ENCODE results near the gene C1QTNF9. TPM values are rescaled to one million over a fixed set of nuclear protein-coding genes. Genes with fewer than 3 reads are reported as not detected.
A peak's percentile ranks its signal among the peaks of the same experiment; 100 is the strongest.
"Not testable (repeated sequence)": the region's sequence is repeated elsewhere in the genome, so short reads cannot be mapped to it uniquely, and the experiment has no call there.

C1QTNF9 gene
- total and polyA plus RNA-seq, 4 experiments from 2014 or later = not detected

DNA sequence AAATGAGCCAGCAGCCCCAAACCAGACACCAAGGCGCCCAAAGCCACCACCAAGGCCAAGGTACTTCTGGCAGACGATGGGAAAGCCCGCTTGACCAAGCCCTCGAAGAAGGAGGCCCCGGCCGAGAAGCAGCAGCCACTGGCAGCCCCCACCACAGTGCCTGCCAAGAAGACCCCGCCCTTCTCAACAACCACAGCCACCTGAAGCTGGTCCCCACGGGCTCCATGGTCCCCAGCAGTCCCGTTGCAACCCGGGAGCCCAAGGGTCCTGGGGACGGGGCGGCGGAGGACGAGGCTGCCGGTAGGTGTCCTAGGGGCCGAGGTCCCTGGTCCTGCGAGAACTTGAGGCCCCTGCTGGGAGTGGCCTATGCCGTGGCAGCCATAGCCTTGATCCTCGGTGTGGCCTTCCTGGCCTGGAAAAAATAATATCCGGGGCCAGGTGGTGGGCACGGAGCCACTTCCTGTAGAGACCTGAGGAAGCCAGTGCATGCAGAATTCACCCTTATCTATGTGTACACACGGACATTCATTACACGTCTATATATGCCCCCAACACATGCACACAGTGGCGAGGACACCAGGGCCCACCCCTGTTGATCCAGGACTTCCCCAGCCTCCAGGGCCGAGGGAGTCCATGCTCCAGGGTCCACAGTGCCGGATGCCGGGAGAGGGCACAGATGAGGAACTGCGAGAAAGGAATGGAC, 13.8 kb downstream of the C1QTNF9 start:
- H3K4me1 ChIP-seq (ENCODE audit: insufficient read depth, low read length) = no peaks in the 10 kb centered on the region
- Mint-ChIP-seq H3K36me3 (no peaks in the 10 kb centered on the region), H3K4me3 (peak overlapping the region in 1 of 8 donors; percentile 52), H3K9me3 (no peaks in the 10 kb centered on the region), H3K27ac (no peak overlapping the region), H3K4me1 (no peaks in the 10 kb centered on the region), H3K27me3 (peaks cover 18% of the 10 kb centered on the region in 2 donors)
- no peak overlapping the region for H3K4me3 ChIP-seq (ENCODE audit: low read length in 2 of 2)
- ChIA-PET POLR2A (ENCODE audit: partially characterized antibody) (no interaction called here), CTCF (ENCODE audit: partially characterized antibody) (no interaction called here)
- no peak overlapping the region for H3K27ac ChIP-seq (ENCODE audit: low read depth, low read length)
- intact Hi-C loops (cut with micrococcal nuclease) = no loop called here
- no peaks in the 10 kb centered on the region for H3K27me3 ChIP-seq (ENCODE audit: insufficient read depth, low read length)
- H3K36me3 ChIP-seq (ENCODE audit: insufficient read depth, low read length) = no peaks in the 10 kb centered on the region
- DNase-seq = no peak
- no peaks in the 10 kb centered on the region for H3K9me3 ChIP-seq (ENCODE audit: control insufficient read depth in 1 of 2, low read length in 2 of 2)

GRCh38 chr13:24323739-24324075, 14.3 kb downstream of the C1QTNF9 start:
- Mint-ChIP-seq H3K4me1 (peaks cover 0 to 3% (median 0%) of the 10 kb centered on the region in 4 donors), H3K9me3 (peaks cover 0 to 2% (median 0%) of the 10 kb centered on the region in 8 donors), H3K36me3 (no peaks in the 10 kb centered on the region), H3K27ac (no peak overlapping the region), H3K4me3 (no peak overlapping the region), H3K27me3 (peaks cover 20 to 21% of the 10 kb centered on the region in 2 donors)
- Histone ChIP-seq H3K4me1 (ENCODE audit: insufficient read depth, low read length) (no peaks in the 10 kb centered on the region), H3K36me3 (ENCODE audit: insufficient read depth, low read length) (no peaks in the 10 kb centered on the region), H3K27ac (ENCODE audit: low read depth, low read length) (no peak overlapping the region), H3K9me3 (ENCODE audit: control insufficient read depth in 1 of 2, low read length in 2 of 2) (no peaks in the 10 kb centered on the region), H3K27me3 (ENCODE audit: insufficient read depth, low read length) (no peaks in the 10 kb centered on the region), H3K4me3 (ENCODE audit: low read length in 2 of 2) (no peak overlapping the region)
- DNase-seq = no peak
- intact Hi-C loops (cut with micrococcal nuclease) = no loop called here
- ChIA-PET POLR2A (ENCODE audit: partially characterized antibody) (no interaction called here), CTCF (ENCODE audit: partially characterized antibody) (no interaction called here)

GRCh38 chr13:24327598-24327997, 18.2 kb downstream of the C1QTNF9 start:
- H3K9me3 ChIP-seq (ENCODE audit: control insufficient read depth in 1 of 2, low read length in 2 of 2); H3K9me3 Mint-ChIP-seq; H3K27ac Mint-ChIP-seq; H3K27ac ChIP-seq (ENCODE audit: low read depth, low read length); H3K27me3 ChIP-seq (ENCODE audit: insufficient read depth, low read length); intact Hi-C loops (cut with micrococcal nuclease); H3K4me1 Mint-ChIP-seq; H3K4me1 ChIP-seq (ENCODE audit: insufficient read depth, low read length); DNase-seq; H3K36me3 ChIP-seq (ENCODE audit: insufficient read depth, low read length); H3K4me3 ChIP-seq (ENCODE audit: low read length in 2 of 2); H3K36me3 Mint-ChIP-seq; POLR2A ChIA-PET (ENCODE audit: partially characterized antibody); CTCF ChIA-PET (ENCODE audit: partially characterized antibody): not testable (repeated sequence)
- peaks cover 20 to 25% of the 10 kb centered on the region in 2 donors for H3K27me3 Mint-ChIP-seq
- peak overlapping the region in 2 of 8 donors; percentile 20 to 36 for H3K4me3 Mint-ChIP-seq

DNA sequence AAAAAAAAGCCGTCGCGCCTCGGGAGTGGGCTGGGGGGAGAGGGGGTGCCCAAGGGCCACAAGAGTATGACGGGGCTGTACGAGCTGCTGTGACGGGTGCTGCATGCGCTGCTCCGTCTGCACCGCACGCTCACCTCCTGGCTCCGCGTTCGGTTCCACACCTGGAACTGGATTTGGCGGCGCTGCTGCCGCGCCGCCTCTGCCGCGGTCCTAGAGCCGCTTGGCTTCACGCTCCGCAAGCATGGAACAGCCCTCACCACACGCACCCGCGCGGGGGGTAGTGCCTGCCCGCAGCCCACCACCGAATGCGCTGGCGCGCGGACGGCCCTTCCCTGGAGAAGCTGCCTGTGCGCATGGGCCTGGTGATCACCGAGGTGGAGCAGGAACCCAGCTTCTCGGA, 18.8 kb downstream of the C1QTNF9 start:
- no peak overlapping the region for H3K4me3 ChIP-seq (ENCODE audit: low read length in 2 of 2)
- intact Hi-C loops (cut with micrococcal nuclease) = no loop called here

GRCh38 chr13:24338721-24339120, 29.3 kb downstream of the C1QTNF9 start:
- Histone ChIP-seq H3K36me3 (ENCODE audit: insufficient read depth, low read length) (no peaks in the 10 kb centered on the region), H3K27ac (ENCODE audit: low read depth, low read length) (no peak overlapping the region), H3K4me3 (ENCODE audit: low read length in 2 of 2) (no peak overlapping the region), H3K9me3 (ENCODE audit: control insufficient read depth in 1 of 2, low read length in 2 of 2) (no peaks in the 10 kb centered on the region), H3K27me3 (ENCODE audit: insufficient read depth, low read length) (no peaks in the 10 kb centered on the region), H3K4me1 (ENCODE audit: insufficient read depth, low read length) (no peaks in the 10 kb centered on the region)
- CTCF ChIA-PET (ENCODE audit: partially characterized antibody) = no interaction called here
- Mint-ChIP-seq H3K9me3 (peaks cover 0 to 3% (median 0%) of the 10 kb centered on the region in 8 donors), H3K4me3 (no peak overlapping the region), H3K27ac (no peak overlapping the region), H3K36me3 (peaks cover 0 to 4% of the 10 kb centered on the region in 2 donors), H3K27me3 (peaks cover 3 to 4% of the 10 kb centered on the region in 2 donors), H3K4me1 (no peaks in the 10 kb centered on the region)
- intact Hi-C loops (cut with micrococcal nuclease) = no loop called here
- POLR2A ChIA-PET (ENCODE audit: partially characterized antibody) = no interaction called here
- no peak for DNase-seq

More for the DNA sequence above, 18.8 kb downstream of the C1QTNF9 start:
- Histone ChIP-seq H3K9me3 (ENCODE audit: control insufficient read depth in 1 of 2, low read length in 2 of 2) (no peaks in the 10 kb centered on the region), H3K27ac (ENCODE audit: low read depth, low read length) (no peak overlapping the region), H3K4me1 (ENCODE audit: insufficient read depth, low read length) (no peaks in the 10 kb centered on the region), H3K36me3 (ENCODE audit: insufficient read depth, low read length) (no peaks in the 10 kb centered on the region), H3K27me3 (ENCODE audit: insufficient read depth, low read length) (no peaks in the 10 kb centered on the region)
- no peaks in the 10 kb centered on the region for H3K36me3 Mint-ChIP-seq
- no peak overlapping the region for H3K27ac Mint-ChIP-seq
- DNase-seq = no peak
- H3K4me3 Mint-ChIP-seq = peak overlapping the region in 5 of 8 donors; percentile 6 to 48 (median 20)
- POLR2A ChIA-PET (ENCODE audit: partially characterized antibody) = no interaction called here
- CTCF ChIA-PET (ENCODE audit: partially characterized antibody) = no interaction called here
- peaks cover 0 to 5% (median 0%) of the 10 kb centered on the region in 4 donors for H3K4me1 Mint-ChIP-seq
- peaks cover 0 to 2% (median under 1%) of the 10 kb centered on the region in 8 donors for H3K9me3 Mint-ChIP-seq
- peaks cover 20 to 28% of the 10 kb centered on the region in 2 donors for H3K27me3 Mint-ChIP-seq

DNA sequence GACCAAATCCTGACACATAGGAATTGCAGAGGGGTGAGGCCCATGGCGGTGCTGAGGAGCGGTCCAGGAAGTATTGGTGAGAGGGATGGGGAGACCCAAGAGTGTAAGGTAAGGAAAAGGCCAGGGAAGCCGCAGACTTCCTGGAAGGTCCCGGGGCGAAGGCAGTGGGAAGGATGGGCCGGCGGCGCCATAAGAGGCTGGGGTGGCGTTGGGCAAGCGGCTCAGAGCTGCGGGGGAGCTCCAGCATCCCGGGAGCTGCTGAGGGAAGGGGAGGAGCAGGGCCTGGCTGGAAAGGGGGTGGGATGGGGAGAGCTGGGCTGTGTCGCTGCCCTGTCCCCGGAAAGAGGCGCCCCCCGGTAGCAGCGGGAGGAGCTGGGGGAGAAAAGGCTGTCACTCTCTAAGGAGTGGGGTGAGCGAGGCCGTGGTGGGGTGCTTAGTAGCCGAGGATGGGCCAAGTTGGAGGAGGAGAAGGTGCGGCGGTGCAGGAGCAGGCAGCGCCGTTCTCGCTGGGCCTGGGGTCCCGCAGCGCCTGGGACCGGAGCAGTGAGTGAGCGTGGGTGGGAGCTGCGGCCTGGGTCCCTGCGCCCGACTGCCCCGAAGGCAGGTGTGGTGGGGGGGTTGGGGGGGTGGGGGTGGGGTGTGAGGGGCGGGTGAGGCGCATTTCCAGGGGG, 30.7 kb downstream of the C1QTNF9 start:
- H3K27me3 ChIP-seq (ENCODE audit: insufficient read depth, low read length) = no peaks in the 10 kb centered on the region
- no peaks in the 10 kb centered on the region for H3K9me3 ChIP-seq (ENCODE audit: control insufficient read depth in 1 of 2, low read length in 2 of 2)
- no peak for DNase-seq
- ChIA-PET POLR2A (ENCODE audit: partially characterized antibody) (no interaction called here), CTCF (ENCODE audit: partially characterized antibody) (no interaction called here)
- intact Hi-C loops (cut with micrococcal nuclease) = no loop called here
- H3K27me3 Mint-ChIP-seq = peaks cover 1 to 2% of the 10 kb centered on the region in 2 donors
- no peaks in the 10 kb centered on the region for H3K4me1 Mint-ChIP-seq
- H3K9me3 Mint-ChIP-seq = peaks cover 0 to 3% (median 0%) of the 10 kb centered on the region in 8 donors
- no peaks in the 10 kb centered on the region for H3K4me1 ChIP-seq (ENCODE audit: insufficient read depth, low read length)
- no peak overlapping the region for H3K27ac ChIP-seq (ENCODE audit: low read depth, low read length)
- no peaks in the 10 kb centered on the region for H3K36me3 ChIP-seq (ENCODE audit: insufficient read depth, low read length)
- H3K36me3 Mint-ChIP-seq = peaks cover 0 to 4% of the 10 kb centered on the region in 2 donors
- no peak overlapping the region for H3K4me3 Mint-ChIP-seq
- no peak overlapping the region for H3K4me3 ChIP-seq (ENCODE audit: low read length in 2 of 2)
- no peak overlapping the region for H3K27ac Mint-ChIP-seq

DNA sequence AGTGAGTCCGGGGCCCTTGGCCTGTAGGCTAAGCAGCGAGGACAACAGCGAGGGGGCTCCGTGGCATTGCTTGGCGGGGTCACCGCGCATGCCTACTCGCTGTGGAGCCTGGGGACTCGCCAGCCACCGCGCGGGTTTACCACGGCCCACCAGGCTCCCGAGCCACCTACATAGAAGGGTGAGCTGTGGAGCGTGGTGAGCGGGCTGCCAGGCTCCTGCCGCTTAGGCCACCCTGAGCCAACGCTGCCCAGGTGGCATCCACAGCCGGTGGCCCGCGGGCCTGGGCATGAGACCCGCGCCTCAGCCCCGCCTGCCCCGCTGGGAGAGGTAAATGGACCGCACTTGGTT, 31.2 kb downstream of the C1QTNF9 start:
- H3K4me3 Mint-ChIP-seq = no peak overlapping the region
- no peaks in the 10 kb centered on the region for H3K4me1 Mint-ChIP-seq
- Histone ChIP-seq H3K9me3 (ENCODE audit: control insufficient read depth in 1 of 2, low read length in 2 of 2) (no peaks in the 10 kb centered on the region), H3K27me3 (ENCODE audit: insufficient read depth, low read length) (no peaks in the 10 kb centered on the region), H3K36me3 (ENCODE audit: insufficient read depth, low read length) (no peaks in the 10 kb centered on the region), H3K27ac (ENCODE audit: low read depth, low read length) (no peak overlapping the region), H3K4me3 (ENCODE audit: low read length in 2 of 2) (no peak overlapping the region), H3K4me1 (ENCODE audit: insufficient read depth, low read length) (no peaks in the 10 kb centered on the region)
- H3K27ac Mint-ChIP-seq = no peak overlapping the region
- POLR2A ChIA-PET (ENCODE audit: partially characterized antibody) = no interaction called here
- intact Hi-C loops (cut with micrococcal nuclease) = no loop called here
- peaks cover 0 to 3% (median 0%) of the 10 kb centered on the region in 8 donors for H3K9me3 Mint-ChIP-seq
- no peak for DNase-seq
- CTCF ChIA-PET (ENCODE audit: partially characterized antibody) = no interaction called here
- H3K36me3 Mint-ChIP-seq = peaks cover 0 to 4% of the 10 kb centered on the region in 2 donors
- peaks cover 1 to 2% of the 10 kb centered on the region in 2 donors for H3K27me3 Mint-ChIP-seq
